Stimulated activated CD4-positive, alpha-beta T cell treated with anti-CD3 and anti-CD28 coated beads, Interleukin-4, amount 100 ng/mL, for 1 hour (primary cell): ENCODE results near the gene RASGRP4.

Source experiments
- DNase-seq: peaks from one replicate; pipeline ENCODE4 v3.0.0-alpha.2; 2020

The RASGRP4 gene

DNA sequence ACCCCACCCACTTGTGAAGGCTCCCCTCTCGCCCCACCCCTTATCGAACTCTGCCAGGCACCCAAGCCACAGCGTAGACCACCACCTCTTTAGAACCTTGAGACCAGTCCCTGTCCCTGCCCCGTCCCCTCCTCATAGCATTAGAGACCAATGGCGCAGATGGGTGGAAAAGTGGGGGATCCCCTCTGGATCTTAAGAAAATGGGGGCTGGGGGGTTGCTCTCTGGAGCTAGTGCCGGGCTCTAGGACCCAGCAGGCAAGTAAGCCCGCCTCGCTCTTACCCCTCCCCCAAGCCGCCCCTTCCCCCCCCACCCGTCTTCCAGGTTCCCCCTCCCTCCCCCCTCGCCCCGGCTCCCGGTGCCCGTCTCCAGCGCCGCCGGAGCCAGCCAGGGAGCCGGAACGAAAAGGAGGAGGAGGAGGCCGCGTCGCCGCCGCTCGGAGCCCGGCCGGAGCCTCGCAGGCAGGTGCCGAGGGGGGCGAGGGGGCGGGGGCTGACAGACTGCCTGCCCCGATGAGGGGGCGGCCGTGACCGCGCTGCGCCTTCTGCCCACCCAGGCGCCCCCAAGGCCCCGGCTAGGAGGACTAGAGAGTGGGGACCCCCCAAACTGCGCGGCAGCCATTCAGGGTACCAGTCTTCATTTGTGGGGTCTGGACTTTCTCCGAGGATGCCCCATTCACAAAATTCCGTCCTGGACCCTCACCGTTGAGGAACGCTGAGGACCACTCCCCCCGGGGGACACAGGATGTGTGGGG, 37.5 kb downstream of the RASGRP4 start, which contains the start of gene SPRED3:
Gene SPRED3, plus strand, starts transcription at position 349 of the 752 bp plus-strand sequence. CDS start 1,606 bp downstream, outside the sequence.
- no peak for DNase-seq

DNA sequence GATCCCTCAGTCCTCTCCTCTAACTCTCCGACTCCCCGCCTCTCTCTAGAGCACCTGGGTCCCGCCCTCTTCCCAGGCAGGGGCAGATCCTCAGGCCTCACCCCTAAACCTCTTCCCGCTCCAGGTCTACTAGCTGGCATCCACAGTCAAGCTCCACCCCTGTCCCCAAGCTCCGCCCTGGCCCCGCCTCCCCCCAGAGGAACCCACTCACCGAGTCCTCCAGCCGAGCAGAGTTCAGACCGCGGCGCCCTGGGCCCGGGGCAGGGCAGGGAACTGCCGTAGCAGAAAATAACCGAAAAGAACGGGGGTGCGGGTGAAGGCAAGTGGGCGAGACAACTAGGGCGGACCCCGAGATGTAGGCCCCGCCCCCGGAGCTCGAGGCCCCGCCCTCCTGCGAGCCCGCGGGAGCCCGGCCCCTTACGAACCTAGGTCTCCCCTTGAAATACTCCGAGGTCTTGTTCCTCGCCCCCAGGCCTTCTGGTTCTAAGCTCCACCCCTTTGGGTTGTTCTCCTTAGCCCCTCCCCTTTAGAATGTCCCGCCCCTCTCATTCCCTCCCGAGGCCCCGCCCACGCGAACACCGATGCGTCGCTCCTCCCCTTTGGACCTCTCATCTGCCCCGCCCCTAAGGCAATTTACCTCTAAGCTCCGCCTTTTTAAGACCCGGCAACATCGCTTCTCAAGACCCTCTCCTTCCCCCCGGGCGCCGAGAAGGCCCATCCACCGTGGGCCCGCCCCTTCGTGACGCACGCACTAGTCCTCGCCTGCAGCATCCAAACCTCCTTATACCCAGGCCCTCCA, 38.3 kb downstream of the RASGRP4 start, which contains the start of gene GGN:
Gene GGN, minus strand, starts transcription at position 485 of the 799 bp plus-strand sequence. CDS start 773 bp downstream, outside the sequence.
- DNase-seq: peak; percentile 77

DNA sequence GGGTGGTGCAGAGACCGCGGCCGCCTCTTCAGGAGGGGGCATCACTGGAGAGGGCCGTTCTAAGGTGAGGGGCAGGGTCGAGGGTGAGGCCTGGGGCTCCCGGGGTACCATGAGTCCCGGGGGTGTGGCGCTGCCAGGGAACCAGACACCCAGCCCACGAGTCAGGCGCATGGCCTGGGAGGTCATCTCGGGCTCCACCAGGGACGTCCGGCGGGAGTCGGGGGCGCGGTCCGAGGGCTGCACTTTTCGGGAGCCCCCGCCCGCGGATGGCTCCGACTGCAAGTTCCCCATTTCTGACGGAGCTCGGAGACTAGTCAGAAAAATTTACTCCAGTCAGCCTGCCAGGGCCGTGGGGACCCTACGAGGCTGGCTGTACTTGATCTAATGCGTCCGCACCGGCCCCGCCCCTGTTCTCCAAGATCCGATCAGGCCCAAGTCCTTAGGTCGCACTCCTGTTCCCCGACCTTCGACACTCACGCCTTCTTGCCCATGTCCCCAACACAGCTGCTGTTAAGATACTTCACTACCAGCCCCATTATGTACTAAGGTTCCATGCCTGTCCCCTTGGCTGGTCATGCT, 39.0 kb downstream of the RASGRP4 start:
- DNase-seq: no peak

DNA sequence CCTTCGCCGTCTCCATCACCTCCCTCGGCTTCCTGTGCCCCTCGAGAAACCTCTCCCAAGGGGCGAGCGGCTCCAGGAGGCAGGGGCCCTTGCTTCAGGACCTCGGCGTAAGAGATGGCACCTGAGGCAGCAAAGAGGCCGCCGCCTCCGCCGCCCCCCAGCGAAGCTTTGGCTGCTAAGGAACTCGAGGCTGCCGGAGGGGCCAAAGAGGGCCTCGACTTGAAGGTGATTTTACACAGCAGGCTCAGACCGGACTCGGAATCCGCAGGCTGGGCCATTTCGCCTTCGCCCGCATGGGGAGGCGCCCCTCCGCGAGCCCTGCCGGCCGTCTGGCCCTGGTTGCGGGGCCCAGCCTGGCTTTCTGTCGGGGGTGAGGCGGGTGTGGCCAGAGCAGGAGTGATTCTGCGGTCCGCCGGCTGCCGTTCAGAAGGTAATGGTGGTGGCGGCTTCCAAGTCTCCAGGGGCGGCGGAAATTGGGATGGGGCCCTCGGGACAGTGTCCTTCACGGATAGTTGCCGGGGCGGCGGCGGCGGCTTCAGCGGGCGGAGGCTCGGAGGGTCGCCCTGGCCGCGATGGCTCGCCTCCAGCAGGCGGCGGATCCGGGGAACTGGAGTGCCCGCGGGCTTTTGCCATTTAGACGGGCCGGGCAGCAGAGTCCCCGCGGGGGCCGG, 39.6 kb downstream of the RASGRP4 start:
- no peak for DNase-seq

DNA sequence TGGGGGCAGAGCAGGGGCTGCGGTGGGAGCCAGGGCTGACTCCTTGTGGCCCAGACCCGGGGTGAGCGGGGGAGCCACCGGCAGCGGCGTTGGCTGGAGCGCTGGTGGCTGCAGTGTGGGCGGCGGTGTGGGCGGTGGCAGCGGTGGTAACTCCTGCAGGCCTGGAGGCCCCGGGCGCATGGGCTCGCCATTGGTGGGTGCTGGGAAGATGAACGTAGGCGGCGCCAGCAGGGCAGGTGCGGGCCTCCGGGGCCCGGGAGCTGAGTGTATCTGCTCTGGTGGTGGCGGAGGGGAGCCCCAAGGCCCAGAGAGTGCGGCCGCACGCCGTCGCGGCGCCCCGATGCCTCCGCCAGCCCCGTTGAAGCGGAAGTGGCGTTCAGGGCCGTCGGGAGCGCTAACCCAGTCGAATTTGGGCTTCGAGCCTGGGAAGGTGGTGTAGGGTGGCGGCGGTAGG, 40.2 kb downstream of the RASGRP4 start:
- DNase-seq: peak; percentile 23

DNA sequence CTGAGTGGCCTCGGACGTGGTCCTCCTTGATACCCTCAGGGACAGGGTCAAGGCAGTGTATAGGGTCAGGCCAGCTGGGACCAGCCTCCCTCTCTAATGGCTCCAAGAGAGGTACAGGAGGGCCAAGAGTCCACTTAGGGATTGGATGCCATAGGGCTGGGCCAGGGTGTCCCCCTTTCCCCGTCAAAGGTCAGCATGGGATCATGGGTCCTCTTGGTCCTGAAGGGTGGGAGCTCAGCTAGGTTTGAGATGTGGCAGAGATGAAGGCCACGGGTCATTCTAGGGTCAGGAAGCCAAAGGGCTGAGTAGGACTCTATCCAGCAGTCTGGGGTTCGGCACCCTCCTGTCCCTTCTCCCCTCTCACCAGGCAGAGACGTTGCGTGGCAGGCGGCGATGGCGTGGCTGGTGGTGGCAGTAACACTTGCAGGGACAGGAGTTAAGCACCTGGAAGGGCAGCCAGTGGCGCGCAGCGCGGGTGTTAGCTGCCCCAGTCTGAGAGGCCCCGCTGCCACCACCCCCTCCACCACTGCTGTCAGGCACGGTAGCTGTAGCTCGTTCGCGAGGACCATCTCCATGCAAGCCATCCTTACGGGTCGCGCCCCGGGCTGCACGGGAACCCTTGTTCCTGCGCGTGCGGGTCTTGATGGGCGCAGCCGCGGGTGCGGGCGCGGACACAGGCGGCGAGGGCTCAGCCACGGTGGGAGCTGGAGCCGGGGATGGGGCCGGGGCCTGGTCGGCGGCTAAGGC, 40.8 kb downstream of the RASGRP4 start:
- no peak for DNase-seq

DNA sequence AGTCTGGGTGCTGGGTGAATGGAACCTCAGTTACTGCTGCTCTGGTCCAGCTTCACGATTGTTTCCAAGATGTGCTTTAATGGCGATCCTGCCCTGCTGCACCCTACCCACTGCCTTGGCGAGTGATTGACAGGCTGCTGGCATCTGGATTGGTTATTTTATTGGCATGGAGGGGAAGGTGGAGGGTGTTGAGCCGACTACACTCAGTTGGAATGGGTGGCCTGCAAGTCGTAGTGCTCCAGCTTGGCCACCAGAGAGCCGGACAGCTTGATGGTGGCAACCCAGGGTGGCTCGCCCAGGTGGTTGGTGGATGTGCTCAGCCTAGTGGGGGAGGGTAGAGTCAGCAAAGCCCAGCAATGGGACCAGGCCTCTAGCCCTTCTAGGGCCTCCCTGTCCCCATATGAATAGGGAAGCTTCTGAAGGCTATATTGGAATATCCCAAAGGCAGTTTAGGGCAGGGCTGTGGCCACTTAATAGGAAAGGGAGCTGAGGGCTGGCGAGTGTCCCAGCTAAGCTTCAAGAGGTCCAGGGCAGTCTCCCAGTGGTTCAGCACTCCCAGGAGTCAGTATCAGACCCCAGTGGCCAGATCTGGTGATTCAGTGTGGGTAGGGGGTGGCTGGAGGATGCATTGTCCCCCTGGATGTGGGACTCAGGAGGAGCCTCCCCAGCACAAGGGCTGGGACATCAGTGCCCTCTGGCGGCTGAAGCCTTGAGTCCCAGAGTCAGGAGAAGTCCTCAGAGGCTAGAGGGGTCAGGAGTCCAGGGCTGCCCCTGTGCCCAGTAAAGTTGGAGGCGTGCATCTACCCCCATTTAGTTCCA, 41.6 kb downstream of the RASGRP4 start:
- no peak for DNase-seq

DNA sequence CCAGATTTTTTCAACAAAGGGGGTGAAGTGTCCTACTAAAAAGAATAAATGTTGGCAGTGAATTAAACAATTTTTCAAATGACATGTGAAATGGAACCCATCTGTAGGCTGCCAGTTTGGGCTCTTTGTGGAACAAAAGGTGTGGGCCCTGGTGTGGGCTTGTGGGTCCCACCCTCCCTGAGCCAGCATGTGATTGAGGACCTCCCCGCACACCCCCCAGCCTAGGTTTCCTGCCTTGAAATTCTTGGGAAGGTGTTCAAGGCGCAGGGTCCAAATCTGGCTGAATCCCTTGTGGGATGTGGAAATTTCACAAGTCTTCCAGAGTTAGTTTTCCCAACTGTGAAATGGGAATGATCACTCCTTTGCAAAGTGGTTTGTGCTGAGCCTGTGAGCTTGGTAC, 42.3 kb downstream of the RASGRP4 start:
- no peak for DNase-seq

DNA sequence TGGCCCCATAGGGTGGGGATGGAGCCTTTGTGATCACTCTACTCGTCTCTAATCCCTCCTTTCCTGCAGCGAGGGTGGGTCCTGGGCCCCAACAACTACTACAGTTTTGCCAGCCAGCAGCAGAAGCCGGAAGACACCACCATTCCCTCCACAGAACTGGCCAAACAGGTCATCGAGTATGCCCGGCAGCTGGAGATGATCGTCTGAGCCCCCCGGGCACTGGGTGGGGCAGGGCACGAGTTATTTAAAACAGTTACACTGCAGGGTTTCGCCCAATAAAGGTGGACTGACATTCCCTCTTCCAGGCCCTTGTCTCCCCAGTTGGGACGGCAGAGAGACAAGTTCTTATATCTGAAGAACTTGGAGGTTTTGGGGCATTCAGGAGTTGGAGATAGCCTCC, 42.8 kb downstream of the RASGRP4 start:
- no peak for DNase-seq

DNA sequence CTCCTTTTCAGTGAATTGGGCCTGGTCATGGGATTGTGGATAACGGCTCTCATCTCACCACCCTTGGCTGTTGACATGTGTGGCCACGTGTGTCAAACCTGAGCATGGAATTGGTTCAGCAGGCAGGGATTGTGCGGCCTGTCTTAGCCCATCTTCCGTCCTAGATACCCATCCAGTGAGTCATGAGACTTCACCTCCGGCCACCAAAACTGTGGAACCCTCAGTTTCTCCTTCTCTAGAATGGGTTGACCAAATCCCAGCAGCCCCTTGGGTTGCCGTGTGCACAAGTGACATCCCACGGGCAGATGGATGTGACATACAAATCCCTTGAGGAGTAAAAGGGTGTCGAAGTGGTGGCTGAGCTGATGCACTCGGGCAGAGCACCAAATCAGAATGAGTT, 44.9 kb downstream of the RASGRP4 start:
- DNase-seq: no peak

DNA sequence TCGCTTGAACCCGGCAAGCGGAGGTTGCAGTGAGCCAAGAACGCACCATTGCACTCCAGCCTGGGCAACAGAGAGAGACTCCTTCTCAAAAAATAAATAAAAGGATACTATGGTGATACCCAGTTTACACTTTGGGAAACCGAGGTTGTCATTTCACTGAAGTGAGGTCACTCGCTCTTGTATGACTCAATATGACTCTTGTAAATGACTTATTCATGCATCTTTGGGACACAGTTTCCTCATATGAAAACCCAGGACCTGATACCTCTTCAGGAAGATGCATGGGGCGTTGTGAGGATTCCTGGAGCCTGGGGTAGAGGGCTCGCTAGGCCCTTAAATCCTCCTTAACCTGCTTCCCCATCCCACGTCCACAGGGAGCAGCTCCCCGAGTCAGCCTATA, 47.2 kb downstream of the RASGRP4 start:
- DNase-seq: no peak

DNA sequence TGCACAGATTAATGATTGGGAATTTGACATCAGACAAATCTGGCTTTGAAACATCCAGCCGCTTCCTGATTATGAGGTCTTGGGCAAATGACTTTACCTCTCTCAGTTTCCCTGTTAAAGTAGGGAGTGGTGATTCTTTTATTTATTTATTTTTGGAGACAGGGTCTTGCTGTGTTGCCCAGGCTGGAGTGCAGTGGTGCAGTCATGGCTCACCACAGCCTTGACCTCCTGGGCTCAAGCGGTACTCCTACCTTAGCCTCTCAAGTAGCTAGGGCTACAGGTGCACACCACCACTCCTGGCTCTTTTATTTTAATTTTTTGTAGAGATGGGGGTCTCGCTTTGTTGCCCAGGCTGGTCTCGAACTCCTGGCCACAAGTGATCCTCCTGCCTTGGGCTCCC, 49.0 kb downstream of the RASGRP4 start:
- DNase-seq: no peak

DNA sequence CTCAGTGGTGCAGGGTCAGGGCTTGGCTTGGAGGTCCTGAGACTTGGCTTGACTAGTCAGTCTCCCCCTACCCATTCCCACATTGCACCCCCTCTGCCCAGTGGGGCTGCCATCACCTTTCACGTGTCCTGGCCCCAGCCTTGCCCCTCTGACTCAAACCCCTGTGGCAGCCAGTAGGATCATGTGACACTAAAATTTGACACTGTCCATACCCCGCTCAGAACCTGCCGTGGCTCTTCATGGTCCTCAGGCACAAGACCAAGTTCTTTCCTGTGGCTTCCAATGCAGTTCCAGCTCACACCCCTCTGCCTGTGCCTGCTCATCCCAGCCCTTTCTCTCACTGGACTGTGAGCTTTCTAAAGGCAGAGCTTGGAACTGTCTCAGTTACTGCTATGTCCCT, 49.4 kb downstream of the RASGRP4 start:
- no peak for DNase-seq

DNA sequence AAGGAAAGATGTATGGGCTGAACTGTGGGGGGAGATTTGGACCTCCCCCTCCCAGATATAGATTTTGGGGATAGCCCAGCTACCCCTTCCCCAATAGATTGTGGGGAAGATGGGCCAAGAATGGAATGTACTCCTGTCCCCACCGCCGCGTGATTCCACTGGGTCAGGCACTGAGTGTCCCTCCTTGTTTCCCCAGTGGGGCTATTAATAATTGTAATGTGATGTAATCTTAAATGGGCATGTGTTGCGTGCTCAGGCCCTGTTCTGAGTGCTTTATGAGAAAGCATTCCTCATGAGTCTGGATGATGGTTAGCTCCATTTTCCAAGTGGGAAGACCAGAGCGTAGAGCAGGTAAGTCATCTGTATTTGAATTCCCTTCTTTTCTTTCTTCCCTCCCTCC, 50.3 kb downstream of the RASGRP4 start:
- no peak for DNase-seq

DNA sequence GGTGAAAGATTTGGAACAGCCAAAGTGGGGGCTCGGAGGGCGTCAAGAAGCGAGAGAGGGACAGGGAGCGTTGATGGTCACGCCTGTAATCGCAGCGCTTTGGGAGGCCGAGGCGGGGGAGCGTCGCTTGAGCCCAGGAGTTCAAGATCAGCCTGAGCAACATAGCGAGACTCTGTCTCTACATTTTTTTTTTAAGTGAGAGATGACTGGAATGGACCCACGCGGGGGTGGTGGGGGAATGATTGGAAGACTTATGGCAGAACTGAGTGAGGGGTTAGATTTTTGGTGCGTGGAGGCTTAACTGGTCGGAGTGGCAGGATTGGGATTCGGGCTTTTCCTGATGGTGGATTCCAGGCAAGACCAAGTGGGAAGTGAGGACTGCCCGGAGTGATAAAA, 50.9 kb downstream of the RASGRP4 start:
- peak; percentile 21 for DNase-seq

DNA sequence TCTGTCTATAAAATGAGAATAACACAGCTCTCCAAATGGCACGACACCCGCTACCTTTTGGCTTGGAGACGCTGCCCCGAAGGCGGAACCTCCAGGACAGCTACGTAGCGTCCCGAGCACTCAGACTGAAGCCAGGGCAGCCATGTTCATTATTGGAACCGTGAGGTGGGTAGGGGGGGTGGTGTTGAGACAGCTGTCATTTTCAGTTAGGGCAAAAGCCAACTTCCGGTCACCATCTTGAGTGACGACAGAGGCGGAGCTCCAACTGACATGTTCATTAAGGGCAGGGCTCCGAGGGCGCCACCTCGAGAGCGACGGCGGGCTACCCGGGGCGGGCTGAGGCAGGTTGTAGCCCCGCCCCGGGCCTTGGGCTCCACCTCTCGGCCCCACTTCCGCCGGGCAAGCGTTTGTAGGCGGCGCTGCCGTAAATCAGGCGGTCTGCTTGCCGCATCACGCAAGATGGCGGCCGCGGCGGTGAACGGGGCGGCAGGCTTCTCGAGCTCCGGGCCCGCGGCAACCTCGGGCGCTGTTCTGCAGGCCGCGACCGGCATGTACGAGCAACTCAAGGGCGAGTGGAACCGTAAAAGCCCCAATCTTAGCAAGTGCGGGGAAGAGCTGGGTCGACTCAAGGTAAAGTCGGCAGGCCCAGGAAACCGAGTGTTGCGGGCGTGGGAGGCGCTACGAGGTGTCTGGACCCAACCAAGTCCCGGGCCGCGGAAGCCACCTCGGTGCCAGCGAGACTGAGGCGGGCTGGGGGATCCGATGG, 51.5 kb downstream of the RASGRP4 start, which contains the start of gene PSMD8:
Gene PSMD8, plus strand, starts transcription at position 240 of the 766 bp plus-strand sequence. Its CDS starts 31 bp downstream, at position 271.
- peak; percentile 98 for DNase-seq

DNA sequence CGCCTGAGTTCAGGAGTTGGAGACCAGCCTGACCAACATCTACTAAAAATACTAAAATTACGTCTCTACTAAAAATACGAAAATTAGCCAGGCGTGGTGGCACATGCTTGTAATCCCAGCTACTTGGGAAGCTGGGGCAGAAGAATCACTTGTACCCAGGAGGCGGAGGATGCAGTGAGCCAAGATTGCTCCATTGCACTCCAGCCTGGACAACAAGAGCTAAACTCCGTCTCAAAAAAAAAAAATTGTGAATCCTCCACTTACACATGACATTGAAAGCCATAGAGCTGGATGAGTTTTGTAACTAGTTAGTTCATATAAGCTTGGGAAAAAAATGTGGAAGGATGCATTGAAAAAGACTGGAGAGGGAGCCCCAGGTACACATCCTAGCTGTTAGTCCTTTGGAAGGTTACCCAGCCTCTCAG, 52.1 kb downstream of the RASGRP4 start:
- DNase-seq: no peak

DNA sequence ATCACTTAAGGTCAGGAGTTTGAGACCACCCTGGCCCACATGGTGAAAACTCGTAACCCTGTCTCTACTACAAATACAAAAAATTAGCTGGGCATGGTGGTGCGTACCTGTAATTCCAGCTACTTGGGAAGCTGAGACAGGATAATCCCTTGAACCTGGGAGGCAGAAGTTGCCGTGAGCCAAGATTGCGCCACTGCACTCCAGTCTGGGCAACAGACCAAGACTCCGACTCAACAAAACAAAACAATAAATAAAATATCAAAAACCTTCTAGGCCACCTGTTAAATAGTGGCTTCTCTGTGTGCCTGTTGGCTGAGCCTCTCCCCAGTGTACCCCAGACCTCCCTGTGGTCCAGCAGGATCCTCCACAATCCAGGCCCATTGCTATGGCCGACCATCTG, 54.9 kb downstream of the RASGRP4 start:
- no peak for DNase-seq

DNA sequence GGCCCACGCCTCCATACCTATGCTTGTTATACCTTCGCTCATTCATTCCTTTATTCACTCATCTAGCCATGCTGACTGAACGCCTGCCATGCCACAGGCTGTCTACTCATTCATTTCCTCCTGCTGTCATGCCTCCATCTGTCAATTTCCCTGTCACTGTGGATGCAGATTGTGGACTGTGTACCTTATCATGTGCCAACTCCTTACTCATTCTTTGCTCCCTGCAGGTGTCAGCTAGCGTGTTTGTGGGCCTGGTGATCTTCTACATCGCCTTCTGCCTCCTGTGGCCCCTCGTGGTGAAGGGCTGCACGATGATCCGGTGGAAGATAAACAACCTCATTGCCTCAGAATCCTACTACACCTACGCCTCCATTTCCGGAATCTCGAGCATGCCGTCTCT, 55.7 kb downstream of the RASGRP4 start:
- no peak for DNase-seq

DNA sequence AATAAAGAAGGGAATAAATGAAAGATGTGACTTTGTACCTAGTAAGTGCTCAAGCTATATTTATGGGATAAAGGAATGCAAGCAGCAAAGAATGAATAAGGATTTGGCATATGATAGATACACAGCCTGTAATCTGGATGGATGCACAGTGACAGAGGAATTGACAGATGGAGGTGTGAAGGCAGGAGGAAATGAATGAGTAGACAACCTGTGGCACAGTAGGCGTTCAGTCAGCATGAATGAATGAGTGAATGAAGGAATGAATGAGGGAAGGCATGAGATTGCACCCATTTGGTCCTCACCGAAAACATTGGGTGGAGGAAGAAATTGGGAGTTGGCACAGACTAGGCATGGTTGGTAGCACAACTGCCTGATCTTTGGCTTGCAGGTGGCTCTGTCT, 56.4 kb downstream of the RASGRP4 start:
- no peak for DNase-seq
